Transverse colon (tissue), 3 donors: ENCODE measurements around the gene LGI2.

ENCODE experiments used
- POLR2A ChIP-seq: fragments of 450-650 bp; IDR thresholded peaks from one replicate; pipeline ENCODE4 v1.6.1; 2016; ENCODE audit warnings: antibody characterized with exemption, mild to moderate bottlenecking, moderate library complexity
- TF ChIP-seq, protein P1 (sequence below), 5 experiments: fragments of 200-600 bp in 3 of 5; fragments of 450-650 bp in 2 of 5; sonication (generic) in 3 of 5; IDR thresholded peaks; 1 replicate in 2 of 5; 2 replicates in 3 of 5; pipeline ENCODE4 v1.5.1; 2016 to 2017; ENCODE audit warnings: antibody characterized with exemption in 5 of 5, inconsistent platforms in 3 of 5, mild to moderate bottlenecking in 2 of 5, moderate library complexity in 1 of 5

GRCh38 chr4:25068386-25068785, 37.6 kb upstream of the LGI2 start:
- TF ChIP-seq, protein P1, sequence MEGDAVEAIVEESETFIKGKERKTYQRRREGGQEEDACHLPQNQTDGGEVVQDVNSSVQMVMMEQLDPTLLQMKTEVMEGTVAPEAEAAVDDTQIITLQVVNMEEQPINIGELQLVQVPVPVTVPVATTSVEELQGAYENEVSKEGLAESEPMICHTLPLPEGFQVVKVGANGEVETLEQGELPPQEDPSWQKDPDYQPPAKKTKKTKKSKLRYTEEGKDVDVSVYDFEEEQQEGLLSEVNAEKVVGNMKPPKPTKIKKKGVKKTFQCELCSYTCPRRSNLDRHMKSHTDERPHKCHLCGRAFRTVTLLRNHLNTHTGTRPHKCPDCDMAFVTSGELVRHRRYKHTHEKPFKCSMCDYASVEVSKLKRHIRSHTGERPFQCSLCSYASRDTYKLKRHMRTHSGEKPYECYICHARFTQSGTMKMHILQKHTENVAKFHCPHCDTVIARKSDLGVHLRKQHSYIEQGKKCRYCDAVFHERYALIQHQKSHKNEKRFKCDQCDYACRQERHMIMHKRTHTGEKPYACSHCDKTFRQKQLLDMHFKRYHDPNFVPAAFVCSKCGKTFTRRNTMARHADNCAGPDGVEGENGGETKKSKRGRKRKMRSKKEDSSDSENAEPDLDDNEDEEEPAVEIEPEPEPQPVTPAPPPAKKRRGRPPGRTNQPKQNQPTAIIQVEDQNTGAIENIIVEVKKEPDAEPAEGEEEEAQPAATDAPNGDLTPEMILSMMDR (IDR thresholded peaks at IDR 0.05) = no peak
- no peak for TF ChIP-seq POLR2A
